Measurements from ENCODE around the gene ZNF169. TPM values are rescaled to one million over a fixed set of nuclear protein-coding genes. Genes with fewer than 3 reads are reported as not detected.

Gene ZNF169
- 5.9 and 6.8 TPM in 2 replicates for total RNA-seq

DNA sequence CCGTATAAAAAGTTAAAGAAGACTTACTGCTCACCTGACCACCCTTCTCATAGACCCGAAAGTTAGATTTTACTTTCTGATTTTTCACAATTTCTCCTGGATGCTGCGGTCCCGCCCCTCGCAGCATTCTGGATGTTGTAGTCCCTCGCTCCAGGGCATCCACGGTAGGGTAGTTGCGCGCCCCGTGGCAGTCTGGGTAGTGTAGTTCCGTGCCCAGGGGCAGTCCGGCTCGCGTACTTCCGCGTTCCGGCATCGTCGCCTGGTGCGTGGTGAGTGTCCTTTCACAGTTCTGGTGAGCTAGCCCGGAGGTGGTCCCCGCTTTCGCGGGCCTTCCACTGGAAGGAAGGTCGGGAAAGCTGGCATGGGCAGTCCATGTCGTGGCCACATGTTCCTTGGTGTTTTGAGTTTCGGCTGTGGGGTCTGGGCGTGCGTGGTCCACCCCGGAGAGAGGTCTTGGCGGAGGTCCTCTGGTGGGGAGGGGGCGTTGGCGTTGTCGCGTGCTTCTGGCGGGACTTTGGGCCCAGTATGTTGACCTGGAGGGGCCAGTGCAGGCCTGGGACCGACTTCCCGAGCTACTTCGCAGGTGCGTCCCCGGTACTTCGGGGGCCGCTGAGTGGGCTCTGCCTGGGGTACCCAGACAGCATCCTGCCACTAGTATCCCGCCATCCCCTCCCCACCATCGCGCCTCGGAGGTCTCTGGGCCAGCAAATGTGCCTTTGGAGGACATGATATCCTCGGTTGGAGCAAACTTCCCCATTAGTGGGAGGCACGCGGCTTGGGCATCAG, at the start of gene ZNF169:
ZNF169 (plus strand) TSS at position 222 of the 786 bp plus-strand sequence. CDS start 19,515 bp downstream, outside the sequence.

DNA sequence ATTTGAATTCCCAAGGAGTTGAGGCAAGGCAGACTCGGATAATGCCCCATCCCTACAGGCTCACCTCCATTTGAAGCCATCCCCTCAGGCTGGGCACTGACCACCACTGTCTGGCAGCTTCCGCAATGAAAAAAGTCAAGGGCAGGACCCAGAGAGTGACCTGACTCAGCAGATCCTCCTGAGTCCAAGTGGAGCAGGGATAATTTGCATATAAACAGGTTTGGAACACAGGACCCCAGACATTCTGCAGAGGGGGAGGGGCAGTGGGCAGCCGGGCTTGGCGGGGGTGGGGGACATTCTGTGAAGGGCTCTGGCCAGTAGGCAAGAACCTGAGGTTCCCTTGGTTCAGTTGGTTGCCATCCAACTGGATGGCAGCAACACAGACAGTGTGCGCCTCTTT, 69.4 kb downstream of the ZNF169 start, which contains the start of gene NUTM2F:
NUTM2F (minus strand) TSS at position 101 of the 400 bp plus-strand sequence; CDS start at position 80, 21 bp downstream.

Other genes starting within 250 kb of the ZNF169 start
- 11.4 and 12.1 TPM in 2 replicates for gene PTPDC1, start 174.8 kb upstream of the ZNF169 start, total RNA-seq
- not detected in 2 replicates for gene NUTM2F, start 69.3 kb downstream of the ZNF169 start, total RNA-seq